Uterus (tissue), 2 donors: ENCODE results near the gene P4HB.

Experiments
- CTCF ChIP-seq, 4 experiments: fragments of 200-600 bp in 2 of 4; fragments of 450-650 bp in 2 of 4; sonication (generic) in 2 of 4; IDR thresholded peaks; one replicate each; pipeline ENCODE4 v1.5.1; 2016 to 2019; ENCODE audit warnings: antibody characterized with exemption in 4 of 4, mild to moderate bottlenecking in 2 of 4, moderate library complexity in 1 of 4
- POLR2A ChIP-seq, 2 donors: fragments of 450-650 bp; IDR thresholded peaks; one replicate each; pipeline ENCODE4 v1.6.1; 2016; ENCODE audit warnings: antibody characterized with exemption in 2 of 2, mild to moderate bottlenecking in 1 of 2, moderate library complexity in 1 of 2

- TF ChIP-seq POLR2A (IDR thresholded peaks at IDR 0.05) (no peak), CTCF (IDR thresholded peaks at IDR 0.05) (no peak)
These were observed 59.0 kb downstream of the P4HB start for GRCh38 chr17:81801327-81801726.
